ENCODE data around the gene KRTAP26-1. TPM values are rescaled to one million over a fixed set of nuclear protein-coding genes. Genes with fewer than 3 reads are reported as not detected.

Gene KRTAP26-1
- total RNA-seq, 1 experiment from 2014 or later, result not detected

DNA sequence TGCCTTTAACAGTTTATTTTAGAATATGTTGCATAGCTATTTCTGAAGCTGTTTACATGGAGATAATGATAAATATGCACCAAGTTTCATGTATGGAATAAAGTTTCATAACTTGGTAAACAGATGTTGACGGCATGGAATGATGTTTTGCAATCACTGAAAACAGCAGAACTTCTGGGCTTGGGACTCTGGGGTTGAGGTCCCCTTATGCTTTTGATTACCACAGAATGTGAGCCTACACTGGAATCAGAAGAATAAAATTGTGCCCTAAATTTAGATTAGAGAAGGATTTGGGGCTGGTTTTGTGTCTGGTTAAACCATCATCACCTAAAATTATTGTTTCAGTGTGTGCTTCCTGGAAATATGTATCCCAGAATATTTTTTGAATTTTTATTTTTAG, 48.5 kb downstream of the KRTAP26-1 start:
- no peak for DNase-seq (ENCODE audit: low read depth)

- no peak for DNase-seq (ENCODE audit: low read depth)
Observed at GRCh38 chr21:30271156-30271555, 49.0 kb downstream of the KRTAP26-1 start.

DNA sequence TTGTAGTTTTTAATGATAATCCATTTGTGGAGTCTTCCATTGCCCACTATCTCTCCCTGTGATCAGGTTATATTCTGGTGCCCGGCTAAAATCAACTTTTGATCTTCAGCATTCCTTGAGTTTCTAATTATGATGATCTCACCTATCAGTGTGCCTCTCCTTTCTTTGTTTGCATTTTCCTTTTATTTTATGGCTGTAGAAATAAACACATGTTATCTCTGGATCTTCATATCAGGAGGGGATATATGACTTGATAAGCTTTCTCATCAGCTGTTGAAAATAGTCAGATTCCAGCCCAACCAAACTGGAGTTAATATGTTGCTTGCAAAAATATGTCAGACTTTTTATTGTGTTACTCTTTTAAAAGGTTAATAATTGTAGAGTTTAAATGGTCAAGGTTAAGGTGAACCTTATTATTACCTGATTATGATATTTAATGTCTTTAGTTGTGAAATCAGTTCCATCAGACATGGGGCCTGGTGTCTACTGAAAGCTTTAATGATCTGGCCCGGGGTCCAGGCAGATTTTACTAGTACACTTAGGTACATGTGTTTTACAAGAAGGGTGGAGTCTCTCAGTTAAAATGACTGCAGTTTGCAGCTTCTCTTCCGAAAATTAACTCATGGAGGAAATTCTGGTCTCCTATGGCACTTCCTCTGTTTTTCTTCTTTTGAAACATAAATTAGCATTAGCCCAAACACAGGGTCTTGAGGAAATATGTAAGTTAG, 50.1 kb downstream of the KRTAP26-1 start:
- DNase-seq (ENCODE audit: low read depth), result no peak

Other genes with a start within 250 kb of the KRTAP26-1 start
- gene CLDN17, start 153.5 kb downstream of the KRTAP26-1 start, total RNA-seq (2014; rRNA removed; shearing (Covaris generic)), result not detected in 2 replicates
- gene CLDN8, start 104.2 kb downstream of the KRTAP26-1 start, total RNA-seq (2014; rRNA removed; shearing (Covaris generic)), result not detected in 2 replicates
- not detected in 2 replicates for gene KRTAP24-1, start 37.4 kb downstream of the KRTAP26-1 start, total RNA-seq (2014; rRNA removed; shearing (Covaris generic))
- not detected in 2 replicates for gene KRTAP25-1, start 30.8 kb downstream of the KRTAP26-1 start, total RNA-seq (2014; rRNA removed; shearing (Covaris generic))
- not detected in 2 replicates for gene KRTAP27-1, start 17.4 kb upstream of the KRTAP26-1 start, total RNA-seq (2014; rRNA removed; shearing (Covaris generic))
- gene KRTAP23-1, start 28.3 kb upstream of the KRTAP26-1 start, total RNA-seq (2014; rRNA removed; shearing (Covaris generic)), result not detected in 2 replicates
- gene KRTAP13-2, start 52.0 kb upstream of the KRTAP26-1 start, total RNA-seq (2014; rRNA removed; shearing (Covaris generic)), result not detected in 2 replicates
- not detected in 2 replicates for gene KRTAP13-1, start 75.7 kb upstream of the KRTAP26-1 start, total RNA-seq (2014; rRNA removed; shearing (Covaris generic))
- gene KRTAP13-3, start 105.6 kb upstream of the KRTAP26-1 start, total RNA-seq (2014; rRNA removed; shearing (Covaris generic)), result not detected in 2 replicates
- gene KRTAP13-4, start 109.9 kb upstream of the KRTAP26-1 start, total RNA-seq (2014; rRNA removed; shearing (Covaris generic)), result not detected in 2 replicates
- not detected in 2 replicates for gene KRTAP15-1, start 120.0 kb upstream of the KRTAP26-1 start, total RNA-seq (2014; rRNA removed; shearing (Covaris generic))
- not detected in 2 replicates for gene KRTAP19-1, start 160.1 kb upstream of the KRTAP26-1 start, total RNA-seq (2014; rRNA removed; shearing (Covaris generic))
- gene KRTAP19-2, start 167.1 kb upstream of the KRTAP26-1 start, total RNA-seq (2014; rRNA removed; shearing (Covaris generic)), result not detected in 2 replicates
- gene KRTAP19-3, start 171.7 kb upstream of the KRTAP26-1 start, total RNA-seq (2014; rRNA removed; shearing (Covaris generic)), result not detected in 2 replicates
- not detected in 2 replicates for gene KRTAP19-4, start 176.8 kb upstream of the KRTAP26-1 start, total RNA-seq (2014; rRNA removed; shearing (Covaris generic))
- gene KRTAP19-5, start 181.8 kb upstream of the KRTAP26-1 start, total RNA-seq (2014; rRNA removed; shearing (Covaris generic)), result not detected in 2 replicates
- not detected in 2 replicates for gene KRTAP19-6, start 221.5 kb upstream of the KRTAP26-1 start, total RNA-seq (2014; rRNA removed; shearing (Covaris generic))
- gene KRTAP19-7, start 241.0 kb upstream of the KRTAP26-1 start, total RNA-seq (2014; rRNA removed; shearing (Covaris generic)), result not detected in 2 replicates